HG02840 (cell line): ENCODE results near the gene MTIF3.
"Not testable (repeated sequence)": the region's sequence is repeated elsewhere in the genome, so short reads cannot be mapped to it uniquely, and the experiment has no call there.

ENCODE experiments used
- ATAC-seq: cut with Tn5 transposase; IDR thresholded peaks from one replicate; pipeline ENCODE4 v1.9.1; 2021; ENCODE audit warnings: mild to moderate bottlenecking, moderate library complexity, moderate number of reproducible peaks; ENCODE audit not compliant: unreplicated experiment, low FRiP score

Gene MTIF3

DNA sequence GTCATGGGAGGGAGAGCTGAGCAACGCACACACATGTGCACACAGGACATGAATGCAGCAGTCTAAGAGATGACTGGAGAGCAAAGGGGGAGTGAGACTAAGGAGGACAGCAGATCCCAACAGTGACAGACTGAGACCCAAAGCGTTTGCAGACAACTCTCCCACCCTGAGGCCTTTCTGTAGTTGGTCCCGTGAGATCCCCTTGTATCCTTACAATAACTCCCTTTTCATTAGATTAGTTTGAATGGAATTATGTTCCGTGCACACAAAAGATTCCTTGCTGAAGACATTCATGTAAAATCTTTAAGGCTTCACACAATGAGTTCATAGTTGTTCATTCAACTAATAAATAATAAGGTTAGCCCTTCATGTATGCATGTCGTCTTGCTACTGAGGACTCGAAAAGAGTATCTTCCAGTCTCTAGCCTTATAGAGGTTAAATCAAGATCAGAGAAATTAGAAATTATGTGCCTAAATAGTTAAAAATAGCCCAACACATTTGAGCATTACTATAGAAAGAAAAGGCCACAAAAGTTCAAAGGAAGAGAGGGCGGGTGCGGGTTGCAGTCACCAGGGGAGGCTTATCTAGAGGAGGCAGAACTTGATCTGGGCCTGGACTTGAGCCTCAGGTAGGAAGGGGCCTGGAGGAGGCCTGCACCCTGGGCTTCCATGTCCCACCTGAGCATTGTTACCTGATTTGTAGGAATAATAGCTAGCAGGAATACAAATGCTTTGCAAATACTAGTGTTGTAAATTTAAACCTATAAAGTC, 29.1 kb downstream of the MTIF3 start:
- no peak for ATAC-seq

DNA sequence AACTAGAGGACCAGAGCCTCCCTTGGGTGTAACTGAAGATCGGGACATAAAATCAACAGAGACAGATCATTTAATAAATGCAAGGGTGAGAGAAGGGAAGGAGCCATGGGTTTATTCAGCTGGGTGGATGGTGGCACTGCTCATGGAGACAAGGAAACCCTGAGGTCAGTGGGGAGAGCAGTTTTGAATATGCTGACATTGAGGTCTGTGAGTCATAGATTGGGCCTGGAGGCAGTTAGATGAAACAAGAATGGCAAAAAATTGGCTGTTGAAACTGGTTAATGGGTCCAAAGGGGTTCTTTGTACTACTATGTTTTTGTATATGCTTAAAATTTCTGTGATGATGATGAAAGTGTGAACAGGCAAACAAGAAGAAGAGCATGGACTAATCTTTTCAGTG, 31.0 kb downstream of the MTIF3 start:
- ATAC-seq, result no peak

DNA sequence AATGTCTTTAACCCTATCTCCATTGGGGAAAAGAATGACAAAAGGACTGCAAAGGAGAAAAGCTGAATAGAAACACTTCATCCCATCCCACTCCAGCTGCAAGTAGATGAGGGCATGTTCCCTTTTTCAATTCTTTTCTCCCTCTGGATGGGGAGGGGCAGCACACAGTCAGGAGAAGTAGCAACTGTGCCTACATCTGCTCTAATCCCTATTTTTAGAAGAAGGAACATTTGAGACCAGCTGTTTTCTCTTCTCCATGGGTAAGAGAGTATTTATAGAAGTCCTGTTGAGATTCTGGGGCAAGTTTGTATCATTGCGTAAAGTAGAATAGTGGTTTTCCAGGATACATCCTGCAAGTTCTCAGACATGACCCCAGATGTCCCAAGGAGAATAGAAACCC, 35.2 kb downstream of the MTIF3 start:
- no peak for ATAC-seq

DNA sequence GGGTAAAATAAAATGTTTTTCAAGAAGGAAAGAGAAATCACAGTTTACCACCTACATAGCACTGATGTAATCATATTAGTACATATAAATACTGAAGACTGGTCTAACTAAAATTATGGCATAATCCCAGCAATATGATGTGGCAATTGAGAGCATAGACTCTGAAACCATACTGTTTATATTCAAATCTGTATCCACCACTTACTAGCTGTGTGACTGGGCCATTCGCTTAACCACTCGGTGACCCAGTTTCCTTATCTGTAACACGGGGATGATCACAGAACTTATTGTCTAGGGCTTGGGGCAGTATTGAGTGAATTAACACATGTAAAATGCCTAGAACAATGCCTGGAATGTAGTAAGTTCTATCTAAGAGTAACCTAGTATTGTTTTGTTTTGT, 39.0 kb downstream of the MTIF3 start:
- no peak for ATAC-seq

DNA sequence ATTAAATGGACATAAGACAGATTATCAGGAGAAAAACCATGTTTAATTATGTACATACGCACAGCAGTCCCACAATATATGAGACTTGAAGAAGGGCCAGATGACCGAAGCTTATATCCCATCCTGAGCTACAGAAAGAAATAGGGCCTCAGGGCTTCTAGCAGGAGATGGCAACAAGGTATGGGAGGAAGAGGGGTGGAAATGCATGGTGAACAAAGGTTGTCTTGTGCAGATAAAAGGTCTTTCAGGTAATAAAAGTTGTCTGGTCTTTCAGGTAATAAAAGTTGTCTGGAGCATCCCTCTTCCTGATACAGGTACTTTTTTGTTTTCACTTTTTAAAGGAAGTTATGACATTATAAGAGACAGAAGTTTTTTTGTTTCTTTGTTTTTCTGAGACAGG, 41.4 kb downstream of the MTIF3 start:
- no peak for ATAC-seq

DNA sequence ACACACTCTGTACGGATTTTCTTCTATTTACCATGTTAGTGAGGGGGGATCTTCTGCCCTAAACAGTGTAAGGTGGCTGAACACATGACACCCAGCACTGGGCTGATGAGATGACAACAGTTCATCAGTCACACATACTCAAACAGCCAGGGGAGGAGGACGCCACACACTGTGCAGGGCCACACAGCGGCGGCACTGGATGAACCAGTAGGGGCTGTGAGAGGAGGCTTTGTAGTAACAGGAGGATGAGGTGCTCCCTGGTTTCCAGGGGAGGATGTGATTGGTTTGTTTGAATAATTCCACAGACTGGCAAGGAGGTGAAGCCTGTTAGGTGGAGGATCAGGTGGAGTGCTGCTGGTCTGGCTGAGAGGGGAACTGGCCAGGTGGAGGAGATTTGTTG, 42.3 kb downstream of the MTIF3 start:
- ATAC-seq, result no peak

DNA sequence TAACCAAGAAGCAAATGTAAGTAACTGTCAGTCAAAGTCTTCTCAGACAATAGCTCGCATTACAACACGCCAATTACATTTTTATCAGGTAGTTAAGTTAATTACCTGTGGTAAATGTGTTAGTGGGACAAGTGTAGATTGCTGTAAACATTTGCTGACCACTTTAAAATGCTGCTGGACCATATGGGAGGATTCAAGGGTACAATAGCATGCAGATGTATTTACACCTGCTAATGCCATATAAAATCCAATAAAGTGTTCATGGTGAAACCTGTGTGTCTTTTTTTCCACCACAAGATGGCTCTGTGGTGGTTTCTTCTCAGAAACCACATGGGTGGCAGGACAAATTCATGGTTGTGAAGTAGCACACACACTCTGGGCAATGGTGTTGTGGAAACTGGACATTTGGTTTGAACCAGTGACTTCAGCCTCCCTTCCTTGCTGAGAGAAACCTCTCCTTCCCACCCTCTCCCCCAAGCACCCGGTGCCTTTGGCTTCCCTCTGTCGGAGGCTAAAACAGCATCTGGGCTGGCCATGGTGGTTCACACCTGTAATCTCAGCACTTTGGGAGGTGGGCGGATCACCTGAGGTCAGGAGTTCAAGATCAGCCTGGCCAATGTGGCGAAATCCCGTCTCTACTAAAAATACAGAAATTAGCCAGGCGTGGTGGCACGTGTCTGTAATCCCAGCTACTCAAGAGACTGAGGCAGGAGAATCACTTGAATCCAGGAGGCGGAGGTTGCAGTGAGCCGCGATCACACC, 44.0 kb downstream of the MTIF3 start:
- no peak for ATAC-seq

DNA sequence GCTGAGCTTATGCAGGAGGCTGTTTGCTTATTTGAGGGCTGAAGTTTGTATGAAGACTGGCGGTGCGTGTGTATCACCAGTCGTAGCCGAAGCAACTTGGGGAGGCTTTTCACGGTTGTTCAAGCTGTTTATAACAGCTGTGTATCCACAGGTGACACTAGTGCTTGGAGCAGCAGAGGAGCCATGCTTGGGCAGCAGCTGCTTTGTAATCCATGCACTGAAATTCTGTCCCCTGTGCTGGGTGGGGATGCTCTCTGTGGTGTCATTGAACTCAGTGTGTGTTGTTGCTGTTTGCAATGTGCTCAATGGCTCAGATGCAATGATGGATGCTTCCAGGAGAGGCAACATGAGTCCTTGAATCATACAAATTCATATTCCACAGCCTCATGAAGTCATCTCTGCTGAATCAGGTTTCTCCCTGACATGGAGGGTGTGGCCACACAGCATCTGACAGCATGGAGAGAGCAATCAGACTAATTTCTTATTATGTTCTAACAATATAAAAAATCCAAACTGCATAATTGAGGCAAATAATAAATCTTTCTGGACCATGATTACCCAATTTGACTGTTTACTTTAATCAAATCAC, 44.7 kb downstream of the MTIF3 start:
- ATAC-seq, result no peak

DNA sequence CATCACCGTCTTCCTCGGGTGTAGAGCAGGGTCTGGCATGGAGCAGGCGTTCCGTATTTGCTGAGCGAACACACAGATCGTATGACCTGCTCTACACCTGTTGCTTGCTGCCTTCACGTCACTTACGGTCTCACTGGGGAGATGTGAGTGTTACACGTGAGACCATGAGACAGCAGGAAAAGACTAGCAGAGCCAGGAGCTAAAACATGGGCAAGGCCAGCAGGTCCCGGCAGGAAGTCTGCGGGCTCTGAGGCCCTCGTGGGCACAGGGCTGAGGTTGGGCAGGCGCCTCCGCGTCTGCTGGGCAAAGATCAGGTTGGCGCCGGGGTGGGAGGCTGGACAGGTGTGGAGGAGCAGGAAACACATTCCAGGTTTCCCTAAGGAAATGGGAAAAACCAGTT, 45.7 kb downstream of the MTIF3 start:
- no peak for ATAC-seq

DNA sequence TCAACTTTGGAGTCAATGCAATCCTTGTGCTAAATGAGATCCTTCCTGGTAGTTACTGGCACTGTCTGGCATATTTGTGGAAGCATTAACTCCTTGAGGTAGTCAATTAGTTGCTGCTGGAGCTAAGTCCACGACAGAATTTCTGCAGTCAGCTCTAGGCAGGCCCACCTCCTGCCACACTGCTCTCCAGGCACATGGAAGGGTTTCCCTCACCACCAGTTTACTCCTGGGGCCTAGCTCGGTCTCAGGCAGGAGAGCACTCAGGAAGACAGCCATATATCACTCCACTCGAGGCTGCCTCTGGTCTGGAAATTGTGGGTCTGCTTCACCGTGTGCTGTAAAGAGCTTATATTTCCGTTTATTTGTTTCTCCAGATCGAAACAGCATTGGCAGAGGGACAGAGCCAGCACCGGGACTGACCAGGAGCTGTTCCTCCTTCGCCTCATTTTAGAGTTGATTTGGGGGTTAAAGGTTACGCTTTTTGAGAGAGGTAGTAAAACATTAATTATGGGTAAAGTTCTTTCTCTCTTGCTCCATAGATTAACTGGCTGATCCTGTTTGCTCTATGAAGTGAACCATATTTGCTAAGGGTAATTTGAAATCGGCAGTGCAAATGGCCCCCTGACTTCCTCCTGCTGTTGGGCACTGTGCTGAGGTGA, 46.5 kb downstream of the MTIF3 start:
- ATAC-seq, result no peak

DNA sequence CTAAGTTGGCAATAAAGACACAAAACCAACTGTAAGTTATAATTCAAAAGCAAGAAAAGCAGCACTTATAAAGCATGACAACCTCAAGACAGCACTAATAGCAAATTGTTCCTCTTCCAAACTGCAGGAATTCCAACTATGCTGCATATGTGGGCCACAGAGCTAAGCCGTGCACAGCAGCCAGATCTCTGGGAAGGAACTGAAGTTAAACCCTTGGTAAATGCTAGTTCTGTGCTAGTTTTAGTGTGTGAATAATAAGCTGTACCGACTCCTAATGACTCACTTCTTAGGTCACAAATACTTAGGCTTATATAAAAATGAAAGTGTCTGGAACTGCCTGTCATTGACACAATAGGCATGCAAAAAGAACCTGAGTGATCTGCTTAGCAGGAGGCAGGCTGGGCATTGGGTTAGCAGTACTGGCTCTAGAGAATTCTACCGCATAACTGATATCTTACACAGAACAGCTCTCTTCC, 47.1 kb downstream of the MTIF3 start:
- no peak for ATAC-seq

DNA sequence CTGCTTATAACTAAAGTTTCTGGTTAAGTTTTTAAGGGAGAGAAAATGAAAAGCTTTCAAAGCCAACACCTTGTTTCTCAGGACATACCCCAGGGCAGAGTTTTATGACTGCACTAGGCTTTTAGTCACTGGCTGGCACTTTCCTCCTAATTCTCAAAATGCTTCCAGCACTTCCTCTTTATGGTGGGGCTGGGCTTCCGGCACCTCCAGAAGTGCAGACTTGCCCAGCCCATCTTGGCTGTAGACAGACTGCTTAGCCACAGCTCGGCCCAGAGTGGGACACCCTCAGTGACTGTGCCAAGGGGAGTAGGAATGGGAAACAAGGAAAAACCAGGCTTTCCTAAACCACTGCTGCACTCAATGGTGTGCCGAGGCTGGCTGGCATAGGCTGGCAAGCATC, 49.2 kb downstream of the MTIF3 start:
- ATAC-seq, result no peak

DNA sequence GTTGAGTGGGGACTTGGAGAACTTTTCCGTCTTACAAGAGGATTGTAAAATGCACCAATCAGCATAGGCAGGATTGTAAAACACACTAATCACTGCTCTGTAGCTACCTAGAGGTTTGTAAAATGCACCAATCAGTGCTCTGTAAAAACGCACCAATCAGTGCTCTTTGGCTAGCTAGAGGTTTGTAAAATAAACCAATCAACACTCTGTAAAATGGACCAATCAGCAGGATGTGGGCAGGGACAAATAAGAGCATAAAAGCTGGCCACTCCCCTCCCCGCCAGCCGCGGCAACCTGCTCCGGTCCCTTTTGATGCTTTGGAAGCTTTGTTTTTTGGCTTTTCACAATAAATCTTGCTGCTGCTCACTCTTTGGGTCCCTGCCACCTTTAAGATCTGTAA, 50.0 kb downstream of the MTIF3 start:
- not testable (repeated sequence) for ATAC-seq

DNA sequence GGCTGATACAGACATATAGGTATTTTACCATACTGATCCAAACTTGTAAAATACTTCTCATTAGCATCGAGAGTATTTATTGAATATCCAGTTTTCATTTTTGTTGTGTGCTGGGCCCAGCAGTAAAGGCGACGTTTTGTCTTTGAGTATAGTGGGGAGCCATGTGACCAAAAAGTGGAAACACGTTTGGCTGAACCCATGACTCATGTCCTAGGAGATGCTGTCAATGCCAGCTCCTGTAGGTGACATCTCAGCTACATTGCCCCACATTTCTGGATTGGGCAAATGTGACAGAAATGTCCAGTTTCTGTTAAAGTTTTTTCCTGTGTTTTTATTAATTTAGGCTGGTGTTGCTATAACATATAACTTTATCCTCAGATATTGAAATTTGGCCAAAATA, 52.0 kb downstream of the MTIF3 start:
- ATAC-seq, result no peak

DNA sequence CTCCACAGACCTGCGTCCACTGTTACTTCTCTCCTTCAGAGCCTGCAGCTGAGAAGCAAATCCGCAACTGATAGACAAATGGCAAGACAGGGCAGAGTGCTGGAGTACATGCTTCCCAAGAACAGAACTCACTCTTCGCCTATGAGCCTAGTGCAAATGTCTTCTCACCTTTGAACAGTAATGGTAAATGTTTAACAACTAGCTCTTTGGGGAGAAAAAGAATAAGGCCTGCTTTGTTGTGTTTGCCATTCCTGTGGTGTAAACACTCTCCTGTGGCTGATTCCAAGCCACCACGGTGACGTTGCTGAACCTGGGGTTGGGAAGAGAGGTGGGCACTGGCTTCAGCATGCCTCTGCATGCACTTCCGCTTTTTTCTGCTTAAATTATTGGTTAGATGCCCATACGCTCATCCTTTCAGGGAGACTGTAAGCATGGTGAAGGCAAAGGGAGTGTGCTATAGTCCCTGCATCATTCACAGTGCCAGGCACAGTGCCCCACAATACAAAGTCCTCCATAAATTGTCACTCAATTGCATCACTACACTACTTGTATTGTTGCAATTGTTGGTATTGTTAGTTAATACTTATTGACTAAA, 54.0 kb downstream of the MTIF3 start:
- ATAC-seq, result no peak

DNA sequence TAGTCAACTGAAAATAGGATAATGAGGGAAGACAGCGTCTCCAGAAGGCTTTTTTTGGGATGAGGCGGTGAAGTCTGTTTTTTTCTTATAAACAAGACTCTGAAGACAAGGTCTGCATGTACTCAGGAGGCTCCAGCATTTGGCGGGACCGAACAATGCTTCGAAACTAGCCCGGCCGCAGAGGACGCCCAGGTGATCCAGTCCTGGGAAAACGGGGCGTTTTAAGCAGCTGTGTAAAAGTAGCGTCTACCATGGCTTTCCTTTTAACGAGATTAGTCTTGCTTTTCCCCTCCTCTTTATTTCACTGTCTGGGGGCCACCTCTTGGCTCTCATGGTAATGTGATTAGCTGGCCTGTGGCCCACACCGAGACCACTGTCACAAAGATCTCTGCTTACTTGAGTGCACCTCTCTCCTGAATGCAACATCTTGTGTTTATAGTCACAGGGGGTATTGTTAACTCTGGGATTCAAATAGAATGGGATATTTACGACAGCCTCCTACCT, 55.3 kb downstream of the MTIF3 start:
- no peak for ATAC-seq

DNA sequence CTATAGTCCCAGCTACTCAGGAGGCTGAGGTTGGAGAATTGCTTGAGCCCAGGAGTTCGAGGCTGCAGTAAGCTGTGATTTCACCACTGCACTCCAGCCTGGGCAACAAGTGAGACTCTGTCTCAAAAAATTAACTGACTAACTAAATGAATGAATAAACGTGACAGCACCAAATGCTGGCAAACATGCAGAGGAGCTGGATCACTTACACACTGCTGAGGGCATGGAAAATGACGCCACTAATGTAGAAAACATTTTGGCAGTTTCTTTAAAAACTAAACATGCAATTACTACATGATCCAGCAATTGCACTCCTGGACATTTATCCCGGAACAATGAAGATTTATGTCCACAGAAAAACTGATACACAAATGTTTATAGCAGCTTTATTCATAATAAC, 57.3 kb downstream of the MTIF3 start:
- ATAC-seq, result no peak

DNA sequence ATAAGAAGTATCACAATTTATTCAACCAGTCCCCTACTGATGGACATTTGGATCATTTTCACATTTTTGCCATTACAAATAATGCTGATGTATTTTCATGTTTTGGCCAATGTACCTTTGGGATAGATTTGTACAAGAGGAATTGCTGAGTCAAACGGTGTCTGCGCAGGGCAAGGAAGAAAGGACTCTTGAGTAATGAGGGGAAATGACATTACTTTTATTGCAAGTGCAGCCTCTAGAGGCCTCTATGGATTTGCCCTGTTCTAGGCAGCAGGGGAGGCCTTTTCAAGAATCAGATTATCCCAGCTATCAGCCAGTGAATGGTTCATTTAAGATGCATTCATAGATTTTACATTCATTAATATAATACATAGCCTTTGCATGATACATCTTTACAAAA, 58.9 kb downstream of the MTIF3 start:
- no peak for ATAC-seq

DNA sequence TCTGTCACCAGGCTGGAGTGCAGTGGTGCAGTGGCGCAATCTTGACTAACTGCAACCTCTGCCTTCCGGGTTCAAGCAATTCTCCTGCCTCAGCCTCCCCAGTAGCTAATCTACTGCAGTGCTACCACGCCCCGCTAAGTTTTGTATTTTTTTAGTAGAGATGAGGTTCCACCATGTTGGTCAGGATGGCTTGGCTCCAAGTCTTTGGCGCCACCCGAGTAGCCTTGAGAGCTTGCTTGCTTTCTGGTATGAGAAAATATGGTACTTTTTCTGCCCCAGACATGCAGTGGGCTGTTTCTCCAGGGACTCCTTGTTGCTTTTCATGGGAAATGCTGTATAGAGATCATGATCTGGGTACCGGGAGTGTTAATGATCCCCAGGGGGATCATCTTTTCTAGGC, 60.5 kb downstream of the MTIF3 start:
- ATAC-seq, result no peak

DNA sequence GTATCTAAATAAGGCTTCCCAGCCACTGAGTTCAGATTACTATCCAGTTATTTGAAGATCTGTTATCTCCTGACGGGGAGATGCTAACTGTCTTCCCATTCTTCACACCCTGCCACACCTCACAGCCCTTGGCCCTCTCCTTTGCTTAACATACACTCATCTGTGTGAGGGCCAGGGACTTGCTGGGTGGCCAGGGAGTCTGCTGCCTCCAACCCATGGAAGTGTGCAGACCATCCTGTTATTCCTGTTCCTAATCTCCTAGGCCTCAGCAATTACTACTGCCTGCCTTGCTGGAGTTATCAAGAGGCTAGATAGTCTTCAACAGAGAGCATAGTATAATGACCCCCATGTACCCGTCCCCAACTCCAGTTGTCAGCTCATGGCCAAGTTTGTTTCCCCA, 62.1 kb downstream of the MTIF3 start:
- ATAC-seq, result no peak
